CD4-positive, alpha-beta T cell treated with Interleukin-17A for 1 hour (primary cell): ENCODE data around the gene STK16.
"Not testable (repeated sequence)": the region's sequence is repeated elsewhere in the genome, so short reads cannot be mapped to it uniquely, and the experiment has no call there.

Source experiments
- DNase-seq: peaks from one replicate; pipeline ENCODE4 v3.0.0-alpha.2; 2020

Gene STK16

GRCh38 chr2:219246559-219246958 lies 1.3 kb downstream of the STK16 start:
- no peak for DNase-seq

DNA sequence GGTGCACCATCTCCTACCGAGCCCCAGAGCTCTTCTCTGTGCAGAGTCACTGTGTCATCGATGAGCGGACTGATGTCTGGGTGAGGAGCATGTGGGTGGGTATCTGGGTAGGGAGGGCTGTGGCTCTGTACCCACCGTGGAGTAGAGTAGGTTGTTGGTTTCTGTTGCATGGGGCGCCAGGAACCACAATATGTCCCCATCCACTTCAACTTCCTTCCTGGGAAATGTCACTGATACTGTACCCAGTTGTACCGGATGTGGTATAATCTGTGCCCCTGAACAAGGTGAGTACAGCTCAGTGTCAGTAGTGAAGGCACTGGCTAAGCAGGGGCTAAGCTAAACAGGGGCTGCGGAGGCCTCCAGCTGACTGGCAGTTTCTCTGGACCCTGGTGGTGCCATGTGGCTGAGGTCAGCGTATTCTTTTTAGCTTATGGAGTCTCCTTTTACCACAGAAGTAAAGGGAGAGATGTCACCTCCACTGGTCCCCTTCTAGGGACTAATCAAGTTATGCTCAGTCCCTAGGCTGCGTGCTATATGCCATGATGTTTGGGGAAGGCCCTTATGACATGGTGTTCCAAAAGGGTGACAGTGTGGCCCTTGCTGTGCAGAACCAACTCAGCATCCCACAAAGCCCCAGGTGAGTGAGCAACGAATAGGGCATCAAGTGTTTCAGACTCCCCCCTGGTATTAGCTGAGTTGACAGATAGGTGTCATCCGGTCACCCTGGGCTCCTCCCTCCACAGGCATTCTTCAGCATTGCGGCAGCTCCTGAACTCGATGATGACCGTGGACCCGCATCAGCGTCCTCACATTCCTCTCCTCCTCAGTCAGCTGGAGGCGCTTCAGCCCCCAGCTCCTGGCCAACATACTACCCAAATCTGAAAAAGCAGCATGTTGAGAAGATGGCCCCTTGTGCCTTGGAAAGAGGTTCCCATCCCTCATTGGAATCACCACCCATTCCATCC lies 2.7 kb downstream of the STK16 start:
- peak; percentile 84 for DNase-seq

- DNase-seq: no peak
These were observed 3.5 kb downstream of the STK16 start for GRCh38 chr2:219248845-219249202.

- peak; percentile 69 for DNase-seq
These were observed 4.1 kb downstream of the STK16 start for GRCh38 chr2:219249203-219249980.

- DNase-seq: no peak
These were observed 4.9 kb downstream of the STK16 start for GRCh38 chr2:219250049-219250781.

GRCh38 chr2:219251656-219252055 lies 6.4 kb downstream of the STK16 start:
- no peak for DNase-seq

- DNase-seq: peak; percentile 38
These were observed 6.8 kb downstream of the STK16 start for GRCh38 chr2:219252084-219252483.

DNA sequence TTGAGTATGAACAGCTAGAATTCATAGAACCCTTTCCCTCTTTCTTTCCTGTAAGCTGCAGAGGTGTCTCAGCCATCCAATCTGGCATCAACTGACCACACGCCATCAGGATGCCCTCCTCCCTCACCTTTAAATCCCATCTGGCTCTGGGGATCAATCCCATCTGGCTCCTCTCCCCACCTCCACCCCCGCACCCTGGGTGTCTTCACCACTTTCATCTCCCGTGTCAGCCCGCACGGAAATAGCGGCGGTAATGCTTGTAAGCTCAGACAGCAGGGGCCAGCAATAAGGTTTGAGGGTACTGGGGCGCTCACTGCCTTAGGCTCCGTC lies 7.3 kb downstream of the STK16 start:
- DNase-seq: no peak

- DNase-seq: peak; percentile 61
These were observed 7.8 kb downstream of the STK16 start, which contains the start of gene TUBA4B for GRCh38 chr2:219252900-219253752. TUBA4B (plus strand) TSS chr2:219253243; CDS start chr2:219253408, 165 bp downstream.

DNA sequence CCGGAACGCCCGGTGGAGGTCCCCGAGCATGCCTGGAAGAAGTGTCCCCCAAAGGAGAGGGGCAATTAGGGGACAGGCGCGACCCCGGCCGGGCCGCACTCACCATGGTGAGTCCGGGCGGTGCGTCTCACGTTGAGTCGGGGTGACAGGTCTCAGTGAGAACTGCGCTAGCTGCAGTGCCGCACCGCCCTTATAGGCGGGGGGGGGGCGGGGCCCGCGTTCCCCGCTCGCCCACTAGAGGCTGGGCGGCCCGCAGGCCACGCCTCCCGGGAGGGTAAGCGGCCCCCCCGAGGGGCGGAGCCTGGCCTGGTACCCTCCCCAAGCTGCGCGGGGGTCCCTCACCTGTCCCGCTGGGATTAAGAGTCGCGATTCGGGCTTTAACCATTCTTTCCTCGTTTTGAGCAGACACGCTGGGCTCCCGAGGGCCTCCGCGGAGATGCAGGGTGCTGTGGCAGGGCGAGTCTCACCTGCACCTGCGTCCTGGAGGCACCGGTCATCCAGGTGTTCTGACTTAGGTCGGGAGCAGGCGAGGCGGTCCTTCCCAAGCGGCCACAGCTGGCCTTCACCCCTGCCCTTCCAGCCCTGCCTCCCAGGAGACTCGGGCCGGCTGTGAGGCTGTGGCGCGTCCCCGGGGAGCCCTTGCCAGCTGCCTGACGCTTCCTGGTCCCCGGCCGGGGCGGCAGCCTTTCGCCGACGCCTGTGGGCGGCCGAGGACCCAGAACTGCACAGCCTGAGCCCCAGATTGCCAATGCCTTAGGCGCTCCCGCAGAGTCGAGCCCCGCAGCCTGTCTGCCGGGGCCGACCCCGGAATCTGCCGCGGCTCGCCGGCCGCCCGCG lies 8.7 kb downstream of the STK16 start, which contains the start of gene TUBA4A:
Gene TUBA4A (minus strand): TSS at position 166 of the 837 bp plus-strand sequence. CDS start 60 bp downstream, at position 106.
- DNase-seq: peak; percentile 92

- DNase-seq: peak; percentile 66
These were observed 9.4 kb downstream of the STK16 start for GRCh38 chr2:219254590-219255201.

DNA sequence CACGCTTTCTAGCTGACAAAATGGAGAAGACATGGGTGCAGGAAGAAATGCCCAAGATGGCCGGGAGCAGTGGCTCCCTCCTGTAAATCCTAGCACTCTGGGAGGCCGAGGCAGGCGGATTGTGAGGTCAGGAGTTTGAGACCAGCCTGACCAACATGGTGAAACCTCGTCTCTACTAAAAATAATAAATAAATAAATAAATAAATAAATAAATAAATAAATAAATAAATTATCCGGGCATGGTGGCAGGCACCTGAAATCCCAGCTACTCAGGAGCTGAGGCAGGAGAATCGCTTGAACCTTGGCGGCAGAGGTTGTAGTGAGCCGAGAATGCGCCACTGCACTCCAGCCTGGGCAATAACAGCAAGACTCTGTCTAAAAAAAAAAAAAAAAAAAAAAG lies 13.7 kb downstream of the STK16 start:
- not testable (repeated sequence) for DNase-seq

DNA sequence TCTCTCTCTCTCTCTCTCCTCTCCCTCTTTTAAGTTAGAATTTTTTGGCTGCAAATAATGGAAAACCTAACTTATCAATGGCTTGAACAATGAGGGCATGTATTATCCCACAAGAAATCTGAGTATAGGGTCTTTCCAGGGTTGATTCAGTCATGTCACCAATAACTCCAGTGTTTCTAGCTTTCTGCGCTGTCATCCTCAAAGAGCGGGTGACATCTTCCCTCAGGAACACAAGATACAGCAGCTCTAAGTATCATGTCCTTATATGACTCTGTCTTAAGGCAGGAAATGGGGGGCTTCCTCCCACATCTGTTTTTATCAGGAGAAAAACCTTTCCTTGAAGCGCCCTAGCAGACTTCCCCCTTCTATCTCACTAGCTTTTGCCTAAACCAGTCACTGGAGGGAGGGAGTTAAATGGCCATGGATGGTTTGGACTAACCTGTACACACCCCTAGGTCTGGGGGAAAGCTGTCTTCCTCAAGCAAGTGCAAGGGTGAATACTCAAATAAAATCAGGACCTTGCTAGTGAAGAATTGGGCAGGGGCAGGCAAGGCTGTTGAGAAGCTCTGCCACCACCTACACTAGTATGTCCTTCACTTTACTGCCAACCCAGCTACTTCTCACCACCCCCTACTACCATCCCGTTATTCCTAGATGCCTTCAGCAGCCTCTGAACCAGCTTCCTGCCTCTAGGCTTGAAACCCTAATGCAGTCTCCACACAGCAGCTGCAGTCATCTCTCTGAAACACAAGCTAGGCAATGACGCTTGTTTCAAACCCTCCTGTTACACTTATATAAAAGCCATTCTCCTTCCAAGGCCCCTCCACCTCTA lies 16.0 kb downstream of the STK16 start:
- no peak for DNase-seq

DNA sequence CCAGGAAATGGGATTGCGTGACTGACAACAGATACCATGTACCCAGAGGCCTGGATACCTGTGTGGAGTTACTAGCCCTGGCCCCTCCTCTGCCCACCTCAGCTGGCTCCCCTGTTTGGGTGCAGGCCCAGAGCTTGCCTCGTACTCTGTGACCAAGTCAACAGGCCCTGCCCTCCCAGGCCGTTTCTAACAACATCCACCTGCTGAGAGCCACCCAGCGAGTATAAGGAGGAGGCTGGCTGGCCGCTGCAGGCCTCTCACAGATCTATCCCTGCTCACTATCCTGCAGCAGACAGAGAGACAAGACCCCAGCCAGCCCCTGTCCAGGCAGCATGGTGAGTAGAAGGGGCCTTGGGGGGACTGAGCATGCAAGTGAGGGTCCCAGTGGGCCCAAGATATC lies 21.0 kb downstream of the STK16 start:
- DNase-seq: no peak

DNA sequence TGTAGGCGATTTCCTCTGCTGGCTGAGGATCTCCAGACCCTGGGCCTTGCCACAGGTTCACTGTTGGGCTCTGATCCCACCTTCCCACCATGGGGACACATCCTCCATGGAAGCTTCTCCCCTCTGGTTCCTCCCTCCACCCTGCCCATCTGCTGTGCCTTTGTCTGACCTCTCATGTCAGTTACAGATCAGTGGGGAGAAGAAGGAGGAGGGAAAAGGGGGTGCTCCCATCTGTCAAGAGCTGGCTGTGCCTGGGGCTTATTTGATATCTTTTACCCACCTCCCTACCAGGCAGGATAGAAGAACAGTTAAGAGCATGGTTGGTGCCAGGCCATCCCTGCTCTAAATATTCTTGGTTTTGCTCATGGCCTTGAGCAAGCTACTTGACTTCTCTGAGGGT lies 21.6 kb downstream of the STK16 start:
- DNase-seq: no peak

- DNase-seq: no peak
These were observed 23.0 kb downstream of the STK16 start for GRCh38 chr2:219268294-219268693.

GRCh38 chr2:219269362-219270054 lies 24.2 kb downstream of the STK16 start:
- no peak for DNase-seq

DNA sequence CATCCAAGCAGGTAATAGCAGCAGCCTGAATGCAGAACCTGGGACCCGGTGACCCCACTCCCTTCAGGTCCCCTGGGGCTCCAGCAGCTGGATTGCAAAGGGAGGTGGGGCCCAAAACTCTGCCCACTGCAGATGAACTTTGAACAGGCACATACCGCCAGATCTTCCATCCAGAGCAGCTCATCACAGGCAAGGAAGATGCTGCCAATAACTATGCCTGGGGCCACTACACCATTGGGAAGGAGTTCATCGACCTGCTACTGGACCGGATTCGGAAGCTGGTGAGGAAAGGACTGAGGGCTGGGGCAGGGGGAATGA lies 24.7 kb downstream of the STK16 start:
- DNase-seq: no peak

DNA sequence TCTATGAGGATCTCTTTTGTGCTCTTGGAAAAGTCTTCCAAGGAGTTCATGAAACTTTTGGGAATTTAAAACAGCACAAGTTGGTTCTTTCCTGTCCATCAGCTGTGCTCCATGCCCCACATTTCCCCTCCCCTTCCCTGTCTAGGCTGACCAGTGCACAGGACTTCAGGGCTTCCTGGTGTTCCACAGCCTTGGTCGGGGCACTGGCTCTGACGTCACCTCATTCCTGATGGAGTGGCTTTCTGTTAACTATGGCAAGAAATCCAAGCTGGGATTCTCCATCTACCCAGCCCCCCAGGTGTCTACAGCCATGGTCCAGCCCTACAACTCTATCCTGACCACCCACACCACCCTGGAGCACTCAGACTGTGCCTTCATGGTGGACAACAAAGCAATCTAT lies 25.7 kb downstream of the STK16 start:
- no peak for DNase-seq
